Hippocampal formation (tissue), 2 donors: ENCODE measurements around the gene GINS3.
A peak's percentile ranks its signal among the peaks of the same experiment; 100 is the strongest.
"Not testable (repeated sequence)": the region's sequence is repeated elsewhere in the genome, so short reads cannot be mapped to it uniquely, and the experiment has no call there.

Source experiments
- DNase-seq, 2 donors: peaks; one replicate each; lab custom pipeline; 2025; lab: John Stamatoyannopoulos, UW

Gene GINS3

DNA sequence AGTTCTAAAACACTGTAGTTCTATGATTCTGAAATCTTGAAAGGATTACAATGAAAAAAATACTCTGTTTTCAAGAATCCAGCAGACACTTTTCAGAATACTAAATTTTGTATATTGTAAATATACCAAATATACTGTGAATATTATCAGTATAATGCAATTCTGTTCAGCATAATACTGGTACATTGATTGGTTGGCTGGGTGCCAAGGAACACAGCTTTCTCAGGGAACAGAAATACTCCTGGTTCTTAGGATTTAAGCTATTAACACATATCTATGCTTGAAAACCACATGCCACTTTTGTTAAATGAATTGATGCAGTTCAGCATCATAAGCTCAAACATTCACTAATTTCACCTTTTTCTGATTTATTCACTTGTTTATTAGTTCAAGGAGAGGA, 2.5 kb upstream of the GINS3 start:
- no peak for DNase-seq

- DNase-seq: no peak
These were observed 850 bp downstream of the GINS3 start for GRCh38 chr16:58393138-58393504.

DNA sequence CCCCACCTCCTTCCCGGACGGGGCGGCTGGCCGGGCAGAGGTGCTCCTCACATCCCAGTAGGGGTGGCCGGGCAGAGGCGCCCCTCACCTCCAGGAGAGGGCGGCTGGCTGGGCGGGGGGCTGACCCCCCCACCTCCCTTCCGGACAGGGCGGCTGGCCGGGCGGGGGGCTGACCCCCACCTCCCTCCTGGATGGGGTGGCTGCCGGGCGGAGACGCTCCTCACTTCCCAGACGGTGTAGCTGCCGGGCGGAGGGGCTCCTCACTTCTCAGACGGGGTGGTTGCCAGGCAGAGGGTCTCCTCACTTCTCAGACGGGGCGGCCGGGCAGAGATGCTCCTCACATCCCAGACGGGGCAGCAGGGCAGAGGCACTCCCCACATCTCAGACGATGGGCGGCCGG, 4.6 kb downstream of the GINS3 start:
- not testable (repeated sequence) for DNase-seq

GRCh38 chr16:58399718-58400633, 7.7 kb downstream of the GINS3 start:
- no peak for DNase-seq

DNA sequence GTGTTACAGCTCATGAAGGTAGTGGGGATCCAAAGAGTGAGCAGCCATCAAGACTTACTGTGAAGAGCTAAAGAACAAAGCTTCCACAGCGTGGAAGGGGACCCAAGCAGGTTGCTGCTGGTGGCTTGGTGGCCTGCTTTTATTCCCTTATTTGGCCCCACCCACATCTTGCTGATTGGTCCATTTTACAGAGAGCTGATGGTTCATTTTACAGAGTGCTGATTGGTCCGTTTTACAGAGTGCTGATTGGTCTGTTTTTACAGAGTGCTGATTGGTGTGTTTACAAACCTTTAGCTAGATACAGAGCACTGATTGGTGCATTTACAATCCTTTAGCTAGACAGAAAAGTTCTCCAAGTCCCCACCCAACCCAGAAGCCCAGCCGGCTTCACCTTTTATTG, 9.0 kb downstream of the GINS3 start:
- DNase-seq: not testable (repeated sequence)

DNA sequence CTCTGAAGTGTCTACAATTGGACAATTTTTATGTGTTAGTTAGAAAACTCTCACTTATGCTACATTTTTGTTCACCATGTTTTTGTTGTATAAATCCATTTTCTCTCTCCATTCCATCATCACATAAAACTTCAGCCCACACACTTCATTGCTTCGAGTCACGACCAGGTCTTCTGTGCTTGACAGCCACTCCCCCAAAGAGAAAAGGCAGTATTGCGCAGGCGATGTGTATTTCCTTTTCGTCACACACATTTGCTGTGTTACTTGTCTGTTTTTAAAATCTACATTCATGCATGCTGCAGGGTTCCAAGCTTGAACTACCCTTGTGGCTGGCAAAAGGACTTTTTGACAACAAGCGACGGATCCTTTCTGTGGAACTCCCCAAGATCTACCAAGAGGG, 10.5 kb downstream of the GINS3 start:
- no peak for DNase-seq

GRCh38 chr16:58409316-58409973, 17.2 kb downstream of the GINS3 start:
- DNase-seq: peak; percentile 9 to 45

- DNase-seq: no peak
These were observed 19.1 kb downstream of the GINS3 start for GRCh38 chr16:58411336-58411735.

GRCh38 chr16:58411736-58412614, 19.7 kb downstream of the GINS3 start:
- DNase-seq: no peak

DNA sequence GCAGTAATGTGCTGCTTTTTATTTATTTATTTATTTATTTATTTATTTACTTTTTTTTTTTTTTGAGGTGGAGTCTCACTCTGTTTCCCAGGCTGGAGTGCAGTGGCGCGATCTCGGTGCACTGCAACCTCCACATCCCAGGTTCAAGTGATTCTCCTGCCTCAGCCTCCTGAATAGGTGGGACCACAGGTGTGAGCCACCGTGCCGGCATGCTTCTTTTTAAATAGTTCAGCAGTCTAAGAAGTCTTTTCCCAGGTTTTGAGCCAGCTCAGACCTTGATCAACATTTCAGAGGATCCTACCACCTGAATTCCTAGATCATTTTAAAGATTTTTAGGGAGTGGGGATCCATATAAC, 20.3 kb downstream of the GINS3 start:
- not testable (repeated sequence) for DNase-seq

DNA sequence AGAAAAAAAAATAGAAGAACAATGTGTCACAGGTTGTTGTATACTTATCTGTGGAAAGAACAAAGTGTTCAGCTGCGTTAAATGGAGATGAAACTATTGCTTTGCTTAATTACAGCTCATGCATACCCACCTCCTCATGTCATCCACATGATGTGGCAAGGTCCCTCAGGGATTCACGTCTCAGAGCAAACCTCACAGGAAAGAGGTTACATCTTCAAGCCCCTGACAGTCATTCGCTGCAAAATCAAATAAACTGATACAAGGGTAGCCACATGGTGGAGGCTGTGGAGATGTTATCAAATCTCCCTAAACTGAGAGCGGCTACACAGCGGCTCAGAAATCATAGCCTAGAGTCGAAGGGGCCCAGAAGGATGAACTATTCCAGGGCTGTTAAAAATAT, 21.1 kb downstream of the GINS3 start:
- DNase-seq: no peak

DNA sequence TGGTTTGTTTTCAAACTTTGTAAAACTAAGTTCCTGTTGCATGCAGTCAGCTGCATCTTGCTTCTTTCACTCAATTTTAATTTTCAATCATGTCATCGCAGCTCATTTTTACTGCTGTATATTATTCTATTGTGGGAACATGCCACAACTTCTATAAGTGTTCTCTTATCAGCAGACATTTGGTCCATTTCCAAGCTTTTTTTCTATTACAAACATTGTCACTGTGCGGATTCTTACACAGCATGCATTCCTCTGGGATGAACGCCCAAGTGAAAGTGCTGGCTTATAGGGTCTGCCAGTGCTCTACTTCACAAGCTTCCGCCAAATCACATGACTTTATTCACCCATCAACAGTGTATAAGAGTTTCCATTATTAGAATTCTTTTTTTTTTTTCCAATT, 22.7 kb downstream of the GINS3 start:
- DNase-seq: no peak

- DNase-seq: not testable (repeated sequence)
These were observed 23.7 kb downstream of the GINS3 start for GRCh38 chr16:58415961-58416360.

DNA sequence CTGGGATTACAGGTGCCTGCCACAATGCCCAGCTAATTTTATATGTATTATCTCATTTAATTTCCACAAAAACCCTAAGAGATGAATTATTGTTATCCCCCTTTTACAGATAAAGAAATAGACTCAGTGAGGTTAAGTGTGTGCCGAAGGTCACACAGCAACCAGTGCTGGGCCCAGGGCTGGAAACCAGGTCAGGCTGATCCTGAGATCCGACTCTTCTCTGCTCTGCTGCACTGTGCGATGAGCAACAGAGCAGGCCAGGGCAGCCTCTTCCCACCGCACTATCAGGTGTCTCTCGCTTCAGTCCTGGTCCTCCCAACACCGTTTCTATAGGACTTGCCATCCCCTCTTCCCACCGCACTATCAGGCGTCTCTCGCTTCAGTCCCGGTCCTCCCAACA, 24.8 kb downstream of the GINS3 start:
- no peak for DNase-seq

- DNase-seq: no peak
These were observed 25.3 kb downstream of the GINS3 start for GRCh38 chr16:58417600-58417999.

DNA sequence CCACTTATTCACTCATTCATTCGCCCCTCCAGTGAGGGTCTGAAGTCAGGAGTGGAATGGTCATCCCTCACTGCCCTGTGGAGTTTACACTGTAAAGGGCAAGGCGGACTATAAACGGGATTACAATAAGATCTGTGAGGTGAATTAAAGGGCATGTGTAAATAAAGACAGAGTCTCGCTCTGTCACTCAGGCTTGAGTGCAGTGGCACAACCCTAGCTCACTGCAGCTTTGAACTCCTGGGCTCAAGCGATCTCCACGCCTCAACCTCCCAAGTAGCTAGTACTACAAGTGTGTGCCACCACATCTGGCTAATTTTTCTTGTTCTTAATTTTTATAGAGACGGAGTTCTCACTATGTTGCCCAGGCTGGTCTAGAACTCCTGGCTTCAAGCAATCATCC, 25.8 kb downstream of the GINS3 start:
- DNase-seq: no peak

- no peak for DNase-seq
These were observed 26.3 kb downstream of the GINS3 start for GRCh38 chr16:58418601-58419000.

GRCh38 chr16:58419241-58419990, 27.1 kb downstream of the GINS3 start:
- DNase-seq: no peak

GRCh38 chr16:58421059-58421458, 28.8 kb downstream of the GINS3 start:
- no peak for DNase-seq

- DNase-seq: no peak
These were observed 29.3 kb downstream of the GINS3 start for GRCh38 chr16:58421529-58421928.

DNA sequence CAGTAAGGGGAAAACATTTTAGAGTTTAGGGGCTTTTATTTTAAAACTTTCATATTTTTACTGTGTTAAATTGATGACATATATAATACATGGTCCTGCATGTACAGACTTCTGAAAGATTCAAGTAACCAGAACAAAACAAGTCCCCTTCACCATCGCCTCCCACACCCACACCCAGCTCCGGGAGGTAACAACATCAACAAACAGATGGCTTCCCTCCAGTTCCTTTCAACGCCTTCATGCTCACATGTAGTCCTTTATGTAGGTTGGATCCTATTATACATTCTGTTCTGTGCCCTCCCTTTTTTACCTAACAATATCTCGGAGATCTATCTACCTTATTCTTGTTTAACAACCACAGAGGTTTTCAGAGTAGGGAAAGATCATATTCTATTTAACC, 30.5 kb downstream of the GINS3 start:
- no peak for DNase-seq

- DNase-seq: no peak
These were observed 33.0 kb downstream of the GINS3 start for GRCh38 chr16:58425245-58425644.
